A549 (cell line): ENCODE data around the gene PYGB.

ENCODE experiments used
- JUN ChIP-seq, 2 experiments: fragments of >200 bp; sonication (Bioruptor Twin); formaldehyde crosslinking; IDR thresholded peaks; 2 replicates in 1 of 2; 3 replicates in 1 of 2; pipeline ENCODE4 v1.6.1; 2016 to 2017
- POLR2A ChIP-seq: IDR thresholded peaks from 2 replicates; pipeline ENCODE4 v1.6.1; 2012; ENCODE audit warnings: mild to moderate bottlenecking, low read length
- RCOR1 ChIP-seq: fragments of 150-350 bp; IDR thresholded peaks from 2 replicates; pipeline ENCODE4 v1.6.1; 2014; ENCODE audit warnings: antibody characterized with exemption, low read length, low read depth
- ZC3H11A ChIP-seq: fragments of 450-650 bp; IDR thresholded peaks from 2 replicates; pipeline ENCODE4 v1.6.1; 2014; ENCODE audit warnings: antibody characterized with exemption, mild to moderate bottlenecking
- TF ChIP-seq, protein P1 (sequence below): fragments of 450-650 bp; IDR thresholded peaks from 2 replicates; pipeline ENCODE4 v1.6.1; 2014; ENCODE audit warnings: antibody characterized with exemption

- TF ChIP-seq RCOR1 (no peak), JUN (IDR thresholded peaks at IDR 0.05) (no peak), ZC3H11A (no peak), POLR2A (no peak)
- TF ChIP-seq, protein P1, sequence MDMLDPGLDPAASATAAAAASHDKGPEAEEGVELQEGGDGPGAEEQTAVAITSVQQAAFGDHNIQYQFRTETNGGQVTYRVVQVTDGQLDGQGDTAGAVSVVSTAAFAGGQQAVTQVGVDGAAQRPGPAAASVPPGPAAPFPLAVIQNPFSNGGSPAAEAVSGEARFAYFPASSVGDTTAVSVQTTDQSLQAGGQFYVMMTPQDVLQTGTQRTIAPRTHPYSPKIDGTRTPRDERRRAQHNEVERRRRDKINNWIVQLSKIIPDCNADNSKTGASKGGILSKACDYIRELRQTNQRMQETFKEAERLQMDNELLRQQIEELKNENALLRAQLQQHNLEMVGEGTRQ: no peak
Measured at GRCh38 chr20:25218492-25218891, 29.4 kb upstream of the PYGB start.
